Stimulated activated CD4-positive, alpha-beta T cell treated with anti-CD3 and anti-CD28 coated beads, Interleukin-2, amount 100 ng/mL, for 4 hours (primary cell): Measurements from ENCODE around the gene CAMK1D.
"Not testable (repeated sequence)": the region's sequence is repeated elsewhere in the genome, so short reads cannot be mapped to it uniquely, and the experiment has no call there.

Experiments
- DNase-seq: peaks from one replicate; pipeline ENCODE4 v3.0.0-alpha.2; 2020; ENCODE audit warnings: low read depth

Gene CAMK1D

DNA sequence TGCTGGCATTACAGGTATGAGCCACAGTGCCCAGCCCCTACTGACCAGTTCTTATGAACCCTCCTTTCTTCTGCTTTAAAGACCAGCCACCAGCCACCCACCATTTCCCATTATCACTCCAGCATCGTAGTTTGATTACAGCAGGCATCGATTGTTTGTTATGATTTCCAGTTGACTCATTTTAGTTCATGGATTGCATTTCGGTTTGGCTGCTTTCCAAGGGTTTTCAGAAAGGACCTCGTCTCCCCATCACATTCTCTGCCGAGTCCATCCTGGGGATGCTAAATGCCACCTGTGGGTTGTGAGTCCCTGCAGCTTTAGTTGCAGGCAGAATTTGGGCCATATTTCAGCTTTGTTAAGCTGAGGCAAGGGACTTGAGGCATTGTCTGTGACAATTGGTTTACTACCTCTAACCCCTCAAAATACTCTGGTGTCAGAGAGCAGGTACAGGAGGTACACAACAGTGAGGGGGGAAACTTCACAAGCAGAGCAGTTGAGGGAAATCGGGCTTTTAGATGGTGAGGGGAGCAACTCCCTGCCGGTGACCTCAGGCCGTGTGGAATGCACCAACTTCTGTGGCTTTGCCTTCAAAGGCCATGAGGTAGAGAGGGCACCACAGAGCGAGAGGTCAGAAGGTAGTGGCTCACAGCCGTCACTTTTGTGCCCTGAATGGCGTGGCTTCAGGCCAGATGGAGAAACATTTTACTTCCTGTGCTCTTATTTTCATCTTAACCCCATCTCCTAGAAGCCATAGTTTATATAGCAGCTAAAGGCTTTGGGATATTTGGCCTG is 448.3 kb downstream of the CAMK1D start:
- DNase-seq, result no peak

DNA sequence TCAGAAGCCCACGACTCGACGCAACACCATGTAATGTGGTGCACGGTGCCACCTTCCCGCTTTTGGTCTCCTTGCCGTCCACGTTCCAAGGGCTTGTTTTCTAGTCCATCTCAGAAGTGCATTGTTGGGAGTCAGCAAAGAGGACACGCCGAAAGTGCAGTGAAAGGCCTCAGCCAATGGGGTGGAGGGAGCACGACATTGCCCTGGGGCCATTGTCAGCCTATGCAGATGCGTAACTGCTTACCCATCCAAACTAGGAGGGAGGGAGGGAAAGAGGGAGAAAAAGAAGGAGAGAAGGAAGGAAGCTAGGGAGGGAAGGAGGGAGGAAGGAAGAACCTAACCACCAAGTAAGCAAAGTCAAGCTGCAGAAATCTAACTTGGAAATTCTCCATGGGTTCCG is 449.8 kb downstream of the CAMK1D start:
- DNase-seq, result no peak

DNA sequence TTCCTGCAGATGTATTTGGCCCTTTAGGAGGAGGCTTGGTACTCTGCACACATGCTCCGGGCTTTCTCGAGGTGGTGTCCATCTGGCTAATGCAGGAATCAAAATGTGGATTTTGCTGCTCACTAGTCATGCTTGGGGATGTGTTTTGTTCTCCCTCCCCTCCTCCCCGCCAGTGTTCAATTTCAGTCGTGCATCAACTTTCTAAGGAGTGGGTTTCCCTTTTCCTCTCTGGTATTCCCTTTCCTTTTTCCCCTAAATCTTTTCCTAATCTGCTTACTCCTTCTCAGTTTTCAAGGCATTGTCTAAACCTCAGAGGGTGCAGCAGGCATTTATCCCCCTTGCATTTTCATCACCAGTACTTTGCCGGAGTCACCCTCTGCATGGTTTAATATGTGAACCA is 450.4 kb downstream of the CAMK1D start:
- DNase-seq, result no peak

DNA sequence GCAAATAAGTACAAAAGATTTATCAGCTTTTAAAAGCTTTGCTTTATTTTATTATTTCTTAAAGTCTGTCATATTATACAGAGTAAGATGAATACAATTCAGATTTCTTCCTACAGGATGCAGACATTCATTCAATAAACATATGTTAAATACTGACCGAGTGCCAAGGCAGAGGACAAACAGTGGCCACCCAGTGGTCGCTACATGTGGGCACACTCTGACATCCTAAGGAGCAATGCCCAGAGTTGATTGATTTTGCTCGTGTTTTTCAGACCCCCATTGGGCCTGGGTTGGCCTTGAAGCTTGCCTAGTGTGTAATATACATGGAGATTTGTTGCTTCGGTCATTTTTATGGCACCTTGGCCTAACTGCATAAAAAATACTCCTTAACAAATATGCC is 451.0 kb downstream of the CAMK1D start:
- no peak for DNase-seq

DNA sequence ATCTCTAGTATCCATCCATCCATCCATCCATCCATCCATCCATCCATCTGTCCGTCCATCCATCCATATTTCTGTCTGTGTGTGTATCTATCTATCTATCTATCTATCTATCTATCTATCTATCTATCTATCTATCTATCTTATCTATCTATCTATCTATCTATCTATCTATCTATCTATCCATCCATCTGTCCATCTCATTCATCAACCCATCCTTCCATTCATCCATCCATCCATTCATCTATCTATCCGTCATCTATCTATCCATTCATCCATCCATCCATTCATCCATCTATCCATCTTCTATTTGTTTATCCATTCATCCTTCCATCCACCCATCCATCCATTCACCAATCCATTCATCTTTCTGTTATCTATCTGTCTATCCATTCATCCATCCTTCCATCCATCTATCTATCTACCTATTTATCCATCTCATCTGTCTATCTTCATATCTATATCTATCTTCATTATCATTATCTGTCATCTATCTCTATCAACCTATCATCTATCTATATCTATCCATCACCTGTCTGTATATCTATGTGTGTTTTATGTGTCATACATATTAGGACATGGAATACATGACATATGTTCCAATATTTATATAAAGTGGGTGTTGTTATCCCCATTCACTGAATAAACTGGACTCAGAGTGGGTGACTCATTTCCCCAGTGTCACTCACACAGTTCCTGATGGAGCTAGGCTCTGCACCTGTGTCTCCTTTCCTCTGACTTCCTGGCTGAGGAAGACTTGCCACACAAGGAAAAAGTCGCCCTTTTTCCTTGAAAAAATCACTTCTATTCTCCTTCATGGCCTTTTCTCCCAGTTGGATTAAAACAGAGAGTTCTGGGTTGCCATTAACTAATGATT is 452.1 kb downstream of the CAMK1D start:
- DNase-seq, result no peak

DNA sequence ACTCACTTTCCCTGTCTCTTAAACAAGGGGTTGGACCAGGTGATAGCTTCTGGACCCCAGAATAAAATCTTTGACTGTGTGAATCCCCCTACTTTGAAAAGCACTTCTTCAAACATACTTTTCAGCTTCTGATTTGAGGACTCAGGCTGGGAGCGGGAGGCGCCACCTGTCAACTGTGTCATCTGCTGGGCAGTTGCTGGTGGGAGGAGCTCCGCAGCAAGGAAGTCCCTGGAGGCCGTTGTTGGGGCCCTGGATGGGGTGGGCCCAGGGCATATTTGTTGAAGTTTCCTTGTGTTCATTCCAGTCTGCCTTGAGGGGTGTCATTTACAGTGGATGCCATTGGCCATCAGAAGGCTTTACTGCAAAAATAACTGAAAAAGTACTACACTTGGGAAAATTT is 454.4 kb downstream of the CAMK1D start:
- DNase-seq, result no peak

DNA sequence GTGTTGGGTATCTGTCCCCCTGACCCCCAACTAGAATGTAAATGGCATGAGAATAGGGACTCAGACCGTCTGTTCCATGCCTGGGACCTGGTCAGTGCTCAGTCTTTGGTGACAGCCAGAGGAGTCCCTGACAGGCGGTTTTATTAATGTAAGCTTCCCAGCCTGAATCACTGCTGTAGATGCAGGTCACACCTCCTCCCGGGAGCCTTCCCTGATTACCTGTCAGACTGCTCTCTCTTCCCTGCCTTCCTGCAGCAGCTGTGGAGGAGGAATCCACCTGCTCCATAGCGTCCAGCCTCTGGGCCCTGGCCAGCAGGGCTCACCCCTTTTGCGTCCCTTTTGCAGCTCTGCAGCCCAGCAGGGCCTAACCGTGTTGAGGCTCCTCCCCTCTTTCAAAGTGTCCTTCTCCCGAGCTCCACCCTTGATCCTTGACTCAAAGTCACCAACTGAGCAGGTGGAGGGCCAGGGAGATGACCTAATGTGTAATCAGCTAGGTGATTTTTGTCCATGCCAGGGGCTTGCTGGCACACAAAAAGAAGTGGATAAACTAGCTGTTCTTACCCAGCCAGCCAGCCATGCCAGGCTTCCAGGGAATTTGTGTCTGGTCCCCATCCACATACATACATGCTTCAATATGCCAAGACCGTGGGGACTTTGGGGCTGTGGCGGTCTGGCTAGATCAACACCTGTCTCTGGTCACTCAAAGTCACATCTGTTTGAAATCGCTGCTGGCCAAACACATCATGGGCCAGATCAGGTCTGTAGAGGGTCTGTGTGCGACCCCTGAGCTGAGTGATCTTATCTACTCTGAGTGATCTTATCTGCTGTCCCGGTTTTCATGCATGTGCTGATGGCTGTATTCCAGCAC is 457.1 kb downstream of the CAMK1D start:
- DNase-seq, result no peak

DNA sequence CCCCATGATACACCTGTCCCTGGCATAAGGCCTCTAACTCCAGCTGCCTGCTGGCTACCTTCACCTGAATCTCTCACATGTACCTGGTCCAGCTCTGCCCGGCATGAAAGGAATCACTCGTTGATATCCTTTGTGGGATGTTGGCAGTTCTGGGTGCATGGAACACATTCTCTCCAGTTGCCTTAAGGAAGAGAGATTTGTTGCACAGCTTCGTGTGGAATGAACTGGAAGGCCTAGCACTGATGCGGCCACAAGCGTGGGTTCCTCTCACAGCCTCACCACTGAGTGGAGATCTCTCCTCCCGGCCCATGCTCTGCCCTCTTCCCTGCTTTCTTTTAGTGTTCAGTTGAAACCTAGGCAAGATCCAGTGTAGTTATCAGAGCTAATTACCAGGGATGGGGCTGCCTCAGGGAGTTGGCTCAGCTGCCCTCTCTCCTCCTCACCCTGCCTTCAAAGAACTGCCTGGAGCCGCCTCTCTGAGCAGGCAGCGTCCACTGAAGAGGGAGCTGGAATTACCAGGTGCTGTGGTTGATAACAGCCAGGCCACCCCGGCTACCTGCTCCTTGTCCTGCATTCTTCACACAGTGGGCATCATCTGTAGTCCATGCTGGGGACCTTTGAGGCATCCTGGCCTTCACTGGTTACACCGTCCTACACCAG is 457.9 kb downstream of the CAMK1D start:
- no peak for DNase-seq

DNA sequence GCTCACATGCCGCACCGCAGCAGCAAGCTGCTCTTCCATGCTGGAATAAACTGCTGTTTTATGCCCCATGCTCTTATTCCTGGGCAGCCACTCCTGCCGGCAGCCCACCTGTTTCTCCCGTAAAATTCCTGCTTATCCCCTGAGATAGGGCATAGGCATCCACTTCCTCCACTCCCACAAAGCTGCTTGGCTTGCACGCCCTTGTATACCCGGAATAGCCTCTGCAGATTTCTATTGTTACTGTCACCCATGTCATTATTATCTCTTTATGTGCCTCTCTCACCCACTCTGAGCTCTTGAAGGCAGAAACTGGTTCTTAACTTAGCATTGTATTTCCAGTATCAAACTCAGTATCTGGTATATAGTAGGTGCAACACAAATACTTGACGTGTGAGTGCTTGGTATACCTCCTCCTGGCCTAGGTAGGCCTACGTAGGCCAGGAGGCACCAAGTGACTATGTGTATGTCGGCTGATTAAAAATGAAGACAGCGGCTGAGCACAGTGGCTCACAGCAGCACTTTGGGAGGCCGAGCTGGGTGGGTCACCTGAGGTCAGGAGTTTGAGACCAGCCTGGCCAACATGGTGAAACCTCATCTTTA is 458.8 kb downstream of the CAMK1D start:
- DNase-seq, result no peak

DNA sequence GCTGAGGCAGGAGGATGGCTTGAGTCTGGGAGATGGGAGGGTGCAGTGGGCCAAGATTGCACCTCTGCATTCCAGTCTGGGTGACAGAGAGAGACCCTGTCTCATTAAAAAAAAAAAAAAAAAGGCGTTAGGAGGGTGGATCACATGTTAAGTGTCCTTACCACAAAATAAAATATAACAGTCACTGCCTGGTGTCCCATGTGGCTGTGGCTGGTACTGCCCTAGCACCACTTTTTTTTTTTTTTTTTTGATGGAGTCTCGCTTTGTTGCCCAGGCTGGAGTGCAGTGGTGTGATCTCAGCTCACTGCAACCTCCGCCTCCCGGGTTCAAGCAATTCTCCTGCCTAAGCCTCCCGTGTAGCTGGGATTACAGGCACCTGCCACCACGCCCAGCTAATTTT is 460.7 kb downstream of the CAMK1D start:
- not testable (repeated sequence) for DNase-seq

DNA sequence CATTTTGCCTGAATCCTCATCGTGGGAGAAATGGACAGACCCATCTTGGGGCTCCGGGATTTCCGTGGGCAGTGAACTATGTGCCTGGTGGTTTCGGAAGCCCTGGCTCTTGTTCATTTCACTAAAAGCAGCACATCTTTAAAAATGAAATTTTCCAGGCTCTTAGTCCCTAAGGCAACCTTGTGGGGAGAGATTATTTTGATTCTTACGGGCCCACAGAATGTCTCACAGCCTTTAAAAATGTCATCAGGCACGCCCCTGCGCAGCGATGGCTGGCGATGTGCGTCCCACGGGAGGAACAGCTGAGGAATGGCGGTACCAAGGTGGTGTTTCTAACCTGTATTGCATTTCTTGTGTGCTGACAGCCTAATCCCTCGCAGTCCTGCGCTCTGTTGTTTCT is 462.5 kb downstream of the CAMK1D start:
- DNase-seq, result no peak

DNA sequence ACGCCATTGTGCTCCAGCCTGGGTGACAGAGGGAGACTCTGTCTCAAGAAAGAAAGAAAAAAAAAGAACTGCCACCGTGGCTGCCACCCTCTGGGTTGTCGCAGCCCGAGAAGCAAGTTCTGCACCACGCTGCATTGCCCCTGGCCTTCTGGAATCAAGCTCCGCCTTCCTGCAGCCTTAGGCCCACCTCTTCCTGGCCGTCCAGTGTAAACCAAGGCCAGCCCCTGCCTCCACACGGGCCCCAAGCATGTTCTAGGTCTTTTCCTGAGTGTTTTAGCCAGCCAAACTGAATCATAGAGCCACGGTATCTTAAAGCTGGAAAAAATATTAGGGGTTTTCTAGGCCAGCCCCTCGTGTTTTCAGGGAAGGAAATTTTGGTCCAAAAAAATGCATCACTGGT is 463.2 kb downstream of the CAMK1D start:
- no peak for DNase-seq

DNA sequence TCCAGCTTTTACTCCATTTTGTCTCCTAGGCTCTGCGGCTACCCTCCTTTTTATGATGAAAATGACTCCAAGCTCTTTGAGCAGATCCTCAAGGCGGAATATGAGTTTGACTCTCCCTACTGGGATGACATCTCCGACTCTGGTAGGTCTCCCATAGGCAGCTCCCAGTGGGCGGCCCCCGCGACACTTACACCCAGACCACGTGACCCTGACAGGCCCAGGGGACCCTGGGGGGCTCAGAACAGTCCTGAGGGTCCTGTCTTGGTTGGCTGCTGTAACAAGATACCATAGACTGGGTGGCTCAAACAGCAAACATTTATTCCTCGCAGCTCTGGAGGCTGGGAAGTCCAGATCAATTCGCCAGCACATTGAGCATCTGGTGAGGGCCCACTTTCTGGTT is 464.8 kb downstream of the CAMK1D start:
- no peak for DNase-seq

DNA sequence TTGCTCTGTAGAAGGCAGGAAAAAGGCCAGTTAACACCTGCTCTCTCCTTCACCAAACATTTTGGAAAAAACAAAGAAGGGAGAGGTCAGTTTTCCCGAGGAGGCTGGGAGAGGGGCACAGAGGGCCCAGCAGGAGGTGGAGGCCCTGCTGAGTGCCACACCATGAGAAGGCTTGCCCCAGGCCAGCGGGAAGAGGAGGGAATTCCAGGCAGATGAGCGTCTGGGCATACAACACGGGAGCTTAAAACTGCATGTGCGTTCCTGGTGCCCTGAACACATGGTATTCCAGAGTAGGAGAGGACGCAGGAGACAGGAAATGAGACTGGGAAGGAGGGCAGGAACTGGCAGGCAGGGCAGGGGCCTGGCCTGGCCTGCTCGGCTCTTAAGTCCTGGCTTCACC is 469.7 kb downstream of the CAMK1D start:
- no peak for DNase-seq

DNA sequence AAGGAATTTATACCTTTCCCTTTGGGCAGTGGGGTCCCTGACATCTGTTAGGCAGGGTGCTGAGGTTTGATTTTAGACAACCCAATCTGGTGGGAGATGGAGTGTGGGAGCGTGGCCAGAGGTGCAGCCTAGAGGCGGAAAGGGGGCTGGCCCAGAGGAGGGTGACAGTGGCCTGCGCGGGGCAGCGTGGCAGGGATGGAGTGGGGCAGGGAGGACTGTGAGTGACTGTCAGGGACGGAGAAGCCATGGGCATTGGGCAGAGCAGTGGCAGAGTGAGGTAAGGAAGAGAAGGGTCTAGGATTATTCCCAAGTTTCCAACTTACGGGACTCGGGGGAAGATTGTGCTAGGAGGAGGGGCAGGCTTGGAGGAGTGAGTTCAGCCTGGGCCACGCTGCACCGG is 470.3 kb downstream of the CAMK1D start:
- no peak for DNase-seq

DNA sequence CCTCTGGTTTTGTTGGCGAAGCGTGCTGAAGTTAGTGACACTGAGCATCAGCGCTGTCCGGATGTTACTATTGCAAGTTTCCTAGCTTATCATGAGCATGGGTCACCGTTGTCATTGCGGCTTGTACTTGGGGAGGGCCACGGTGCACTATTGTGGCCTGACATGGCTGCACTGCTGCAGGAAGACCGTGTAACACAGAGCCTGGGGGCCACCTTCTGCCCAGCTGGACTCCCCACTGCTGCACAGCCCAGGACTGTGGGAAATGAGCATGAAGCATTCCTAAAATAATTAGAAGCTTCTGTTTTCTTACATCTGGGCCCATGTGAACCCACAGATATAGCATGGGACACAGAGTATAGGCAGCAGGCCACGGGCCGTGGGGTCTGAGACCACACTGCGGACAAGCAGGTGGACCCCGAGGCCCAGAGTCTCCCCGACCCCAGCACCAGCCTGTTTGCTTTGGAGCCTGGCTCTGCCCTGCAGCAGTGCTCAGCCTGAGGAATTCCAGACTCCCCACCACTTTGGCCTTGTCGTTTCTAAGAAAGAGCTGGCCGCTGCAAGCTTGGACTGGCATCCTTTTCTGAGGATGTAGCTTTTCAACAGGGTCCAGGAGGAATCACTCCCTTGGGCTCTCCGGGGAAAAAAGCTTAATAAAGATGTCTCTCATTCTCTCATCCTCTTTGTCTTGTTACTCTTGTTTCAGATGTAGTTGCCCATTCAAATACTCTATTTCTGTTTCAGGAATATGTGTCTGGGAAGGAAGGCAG is 473.0 kb downstream of the CAMK1D start:
- DNase-seq, result no peak

DNA sequence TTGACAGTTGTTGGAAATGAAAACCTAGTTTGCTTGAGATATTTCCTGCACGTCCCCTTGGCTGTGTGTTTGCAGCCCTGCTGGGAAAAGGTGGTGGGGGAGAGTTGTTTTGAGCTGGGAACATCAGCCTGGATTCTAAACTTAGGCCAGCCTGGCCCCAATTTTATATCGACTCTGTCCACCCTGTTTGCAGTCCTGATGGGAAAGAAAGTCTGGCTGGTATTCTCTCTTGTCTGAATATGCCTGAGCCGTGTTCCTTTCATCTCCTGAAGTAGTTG is 473.5 kb downstream of the CAMK1D start:
- DNase-seq, result no peak

DNA sequence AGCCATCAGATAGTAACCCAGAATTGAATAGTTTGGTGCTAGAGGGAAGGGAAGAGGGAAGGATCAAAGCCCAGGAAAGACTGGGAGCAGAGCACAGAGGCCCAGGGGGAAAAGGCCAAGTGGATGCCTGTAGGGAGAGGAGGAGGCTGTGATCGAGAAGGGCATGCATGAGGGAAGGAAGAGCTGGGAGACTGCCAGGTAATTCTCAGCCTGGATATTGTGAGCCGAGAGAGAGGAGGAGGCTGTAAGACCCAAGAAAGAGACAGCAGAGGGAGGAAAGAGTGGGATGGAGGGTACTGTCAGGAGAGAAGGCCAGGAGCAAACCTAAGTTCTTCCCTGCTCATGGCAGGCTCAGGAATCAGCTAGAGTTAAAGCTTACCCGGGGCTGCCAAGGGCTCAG is 474.0 kb downstream of the CAMK1D start:
- DNase-seq, result no peak

DNA sequence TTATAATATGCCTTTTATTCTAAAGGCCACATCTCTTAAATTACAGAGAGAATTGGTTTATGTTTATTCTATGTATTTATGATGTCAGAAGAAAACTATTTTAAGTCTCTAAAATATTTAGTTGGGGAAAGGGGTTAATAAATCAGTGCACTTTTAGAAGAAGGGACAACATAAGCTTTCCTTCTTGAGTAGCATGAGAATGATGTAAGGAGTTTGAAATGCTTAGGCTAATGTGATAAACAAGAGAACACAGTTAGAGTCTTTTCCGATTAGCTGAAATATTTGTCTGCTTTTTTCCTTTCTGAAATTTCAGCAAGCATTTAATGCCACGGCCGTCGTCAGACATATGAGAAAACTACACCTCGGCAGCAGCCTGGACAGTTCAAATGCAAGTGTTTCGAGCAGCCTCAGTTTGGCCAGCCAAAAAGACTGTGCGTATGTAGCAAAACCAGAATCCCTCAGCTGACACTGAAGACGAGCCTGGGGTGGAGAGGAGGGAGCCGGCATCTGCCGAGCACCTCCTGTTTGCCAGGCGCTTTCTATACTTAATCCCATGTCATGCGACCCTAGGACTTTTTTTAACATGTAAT is 476.0 kb downstream of the CAMK1D start:
- DNase-seq, result no peak

DNA sequence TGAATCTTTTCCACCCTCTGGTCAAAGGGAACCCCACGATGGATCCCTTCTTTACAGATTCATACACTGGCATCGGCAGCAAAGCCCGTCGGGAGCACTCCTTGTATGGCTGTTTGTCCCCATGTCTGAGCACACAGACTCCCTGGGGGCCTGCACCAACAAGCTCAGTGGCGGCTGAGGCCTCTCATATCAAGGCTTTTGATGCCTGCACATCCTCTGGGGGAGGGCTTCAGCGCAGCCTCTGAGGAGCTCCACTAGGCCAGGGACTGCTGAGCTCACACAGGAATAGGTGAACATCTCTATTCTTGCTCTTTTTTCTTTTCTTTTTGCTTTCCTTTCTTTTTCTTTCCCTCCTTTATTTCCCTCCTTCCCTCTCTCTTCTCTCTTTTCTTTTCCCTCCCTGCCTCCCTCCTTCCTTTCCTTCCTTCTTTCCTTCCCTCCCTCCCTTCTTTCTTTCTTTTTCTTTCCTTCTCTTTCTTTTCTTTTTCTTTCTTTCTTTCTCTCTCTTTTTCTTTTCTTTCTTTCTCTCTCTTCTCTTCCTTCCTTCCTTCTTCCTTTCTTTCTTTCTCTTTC is 477.5 kb downstream of the CAMK1D start:
- no peak for DNase-seq
